ENCODE results near the gene JAK3. TPM values are rescaled to one million over a fixed set of nuclear protein-coding genes. Genes with fewer than 3 reads are reported as not detected.

Gene JAK3
- total and polyA plus RNA-seq, 4 donors: 0.87 to 7.1 (median 3.0) TPM

GRCh38 chr19:17797424-17798201 is 50.2 kb downstream of the JAK3 start:
- H3K27me3 ChIP-seq (ENCODE audit: control insufficient read depth in 4 of 4, insufficient read depth in 4 of 4, low read length in 3 of 4): peaks cover 0 to 15% (median 3%) of the 10 kb centered on the region in 4 donors
- H3K4me3 ChIP-seq (ENCODE audit: low read depth in 1 of 3, low read length in 3 of 3): no peak overlapping the region
- H3K36me3 ChIP-seq (ENCODE audit: control insufficient read depth in 4 of 4, insufficient read depth in 3 of 4, low read depth in 1 of 4, low read length in 3 of 4): no peaks in the 10 kb centered on the region
- H3K9me3 ChIP-seq (ENCODE audit: control insufficient read depth in 4 of 4, low read length in 3 of 4): no peaks in the 10 kb centered on the region
- H3K27ac ChIP-seq (ENCODE audit: low read depth in 1 of 2, low read length in 2 of 2): no peak overlapping the region
- TF ChIP-seq SP1 (IDR thresholded peaks at IDR 0.05) (peak; percentile 98), YY1 (IDR thresholded peaks at IDR 0.05) (peak; percentile 95), ZBTB33 (IDR thresholded peaks at IDR 0.05) (no peak), NR2F2 (IDR thresholded peaks at IDR 0.05) (no peak), REST (IDR thresholded peaks at IDR 0.05) (peak; percentile 77), JUND (IDR thresholded peaks at IDR 0.05) (peak; percentile 94 to 97), GABPA (IDR thresholded peaks at IDR 0.05 in 1 of 2, conservative IDR thresholded peaks at IDR 0.05 in 1 of 2) (peak in 1 of 2 donors; percentile 52), FOXA2 (IDR thresholded peaks at IDR 0.05) (peak; percentile 63), CTCF (IDR thresholded peaks at IDR 0.05; ENCODE audit: low read depth, low read length, missing input control) (no peak), HNF4A (conservative IDR thresholded peaks at IDR 0.05) (peak; percentile 96), TAF1 (conservative IDR thresholded peaks at IDR 0.05) (no peak), EGR1 (IDR thresholded peaks at IDR 0.05; ENCODE audit: low read depth in 2 of 2) (peak; percentile 49 to 55), ATF3 (IDR thresholded peaks at IDR 0.05) (peak; percentile 84), FOXA1 (IDR thresholded peaks at IDR 0.05) (peak; percentile 78), RXRA (IDR thresholded peaks at IDR 0.05) (peak; percentile 52 to 68), HNF4G (IDR thresholded peaks at IDR 0.05) (peak; percentile 91), RAD21 (IDR thresholded peaks at IDR 0.05) (no peak)
- 48% methylated on average over 11 of the region's 11 CpGs for WGBS
- DNase-seq (ENCODE audit: low spot score): no peak
- H3K4me1 ChIP-seq (ENCODE audit: control insufficient read depth in 4 of 4, insufficient read depth in 4 of 4, low read length in 3 of 4): peaks cover 0 to 13% (median 1%) of the 10 kb centered on the region in 4 donors
- H3K9ac ChIP-seq (ENCODE audit: low read depth in 1 of 2, low read length in 2 of 2): no peak overlapping the region
